NCI-H1105 (cell line): Measurements from ENCODE around the gene ZC3H15.
"Not testable (repeated sequence)": the region's sequence is repeated elsewhere in the genome, so short reads cannot be mapped to it uniquely, and the experiment has no call there.

Experiments used
- DNase-seq: peaks from one replicate; lab custom pipeline; 2025; lab: John Stamatoyannopoulos, UW

The ZC3H15 gene

GRCh38 chr2:186493564-186494085 lies 7.6 kb downstream of the ZC3H15 start:
- DNase-seq = no peak

- DNase-seq = no peak
Observed at GRCh38 chr2:186496401-186496800, 10.3 kb downstream of the ZC3H15 start.

GRCh38 chr2:186497928-186498327 lies 11.9 kb downstream of the ZC3H15 start:
- DNase-seq = no peak

DNA sequence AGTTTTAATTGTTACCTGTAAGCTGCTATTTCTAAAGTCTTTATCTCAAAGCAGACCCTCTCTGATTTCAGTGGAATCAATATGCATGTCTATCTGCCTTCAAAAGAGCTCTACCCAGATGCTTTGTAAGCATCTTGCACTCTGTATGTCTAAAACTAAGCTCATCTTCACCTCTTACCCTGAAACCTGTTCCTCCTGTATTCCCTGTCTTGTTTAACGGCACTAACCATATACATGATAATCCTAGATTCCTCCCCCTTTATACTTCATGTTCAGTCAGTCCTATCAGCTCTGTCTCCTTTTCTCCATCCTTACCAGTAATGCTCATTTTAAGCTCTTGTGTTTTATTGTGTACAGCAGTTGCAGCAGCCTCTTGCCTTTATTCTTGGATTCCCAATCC lies 12.8 kb downstream of the ZC3H15 start:
- no peak for DNase-seq

DNA sequence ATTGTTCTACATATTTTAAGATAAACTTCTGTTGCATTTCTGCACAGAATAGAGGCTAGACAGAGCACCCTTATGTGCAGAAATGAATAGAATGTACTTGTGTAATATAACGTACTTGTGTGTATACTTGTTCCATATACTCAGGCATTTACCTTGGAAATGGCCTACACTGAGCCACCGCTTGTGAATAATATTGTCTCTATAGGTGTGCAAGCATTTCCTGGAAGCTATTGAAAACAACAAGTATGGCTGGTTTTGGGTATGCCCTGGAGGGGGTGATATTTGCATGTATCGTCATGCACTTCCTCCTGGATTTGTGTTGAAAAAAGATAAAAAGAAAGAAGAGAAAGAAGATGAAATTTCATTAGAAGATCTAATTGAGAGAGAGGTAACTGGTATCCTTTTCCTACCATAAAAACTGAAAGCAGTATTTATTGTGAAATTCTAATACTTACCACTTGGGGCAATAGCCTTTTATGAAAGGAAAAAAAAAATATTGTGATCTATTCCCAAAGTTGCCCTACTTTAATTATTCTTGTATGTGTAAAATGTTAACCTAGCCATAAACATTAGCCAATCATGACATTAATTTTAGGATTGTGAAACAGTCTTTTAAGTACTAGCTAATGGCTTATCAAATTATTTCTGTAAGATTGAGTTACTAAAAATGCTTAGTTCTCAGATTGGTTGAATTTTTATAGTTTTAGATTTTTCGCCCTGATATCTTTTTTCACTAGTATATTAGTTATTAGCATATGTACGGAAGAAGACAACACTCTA lies 18.0 kb downstream of the ZC3H15 start:
- peak; percentile 35 for DNase-seq

DNA sequence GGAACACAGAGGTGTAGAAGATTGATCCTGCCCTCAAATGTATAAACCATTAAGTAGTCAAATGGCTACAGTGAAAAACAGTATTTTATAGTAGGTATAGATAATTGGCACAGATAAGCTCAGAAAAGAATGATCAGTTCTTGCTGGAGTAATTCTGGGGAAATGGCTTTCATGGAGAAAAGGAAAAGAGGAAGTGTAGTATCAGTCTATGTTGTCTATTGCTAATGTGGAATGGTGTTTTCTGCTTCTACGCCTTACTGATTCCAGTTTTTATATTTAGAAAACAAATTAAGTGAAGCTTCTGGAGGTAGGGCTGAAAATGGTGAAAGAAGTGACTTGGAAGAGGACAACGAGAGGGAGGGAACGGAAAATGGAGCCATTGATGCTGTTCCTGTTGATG lies 22.2 kb downstream of the ZC3H15 start:
- DNase-seq = no peak

GRCh38 chr2:186515376-186515775 lies 29.3 kb downstream of the ZC3H15 start:
- no peak for DNase-seq

DNA sequence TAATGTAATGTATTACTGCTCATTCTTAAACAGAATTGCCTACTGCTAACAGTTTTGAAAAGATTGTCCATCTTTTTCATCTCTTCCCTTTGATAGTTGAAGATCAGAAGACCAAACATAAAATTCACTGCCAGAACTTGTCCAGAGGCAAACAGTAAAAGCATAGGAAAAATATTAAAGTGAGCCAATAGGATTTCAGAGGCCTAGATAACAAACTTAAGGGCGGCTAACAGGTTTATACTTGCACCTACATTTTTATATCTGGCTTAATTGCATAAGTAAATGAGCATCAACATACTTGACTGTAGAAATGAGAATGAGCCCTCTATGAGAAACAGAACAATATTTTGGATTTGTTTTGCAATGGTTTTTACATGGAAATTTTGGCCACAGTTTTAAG lies 30.3 kb downstream of the ZC3H15 start:
- no peak for DNase-seq

- no peak for DNase-seq
Observed at GRCh38 chr2:186517090-186517489, 31.0 kb downstream of the ZC3H15 start.

DNA sequence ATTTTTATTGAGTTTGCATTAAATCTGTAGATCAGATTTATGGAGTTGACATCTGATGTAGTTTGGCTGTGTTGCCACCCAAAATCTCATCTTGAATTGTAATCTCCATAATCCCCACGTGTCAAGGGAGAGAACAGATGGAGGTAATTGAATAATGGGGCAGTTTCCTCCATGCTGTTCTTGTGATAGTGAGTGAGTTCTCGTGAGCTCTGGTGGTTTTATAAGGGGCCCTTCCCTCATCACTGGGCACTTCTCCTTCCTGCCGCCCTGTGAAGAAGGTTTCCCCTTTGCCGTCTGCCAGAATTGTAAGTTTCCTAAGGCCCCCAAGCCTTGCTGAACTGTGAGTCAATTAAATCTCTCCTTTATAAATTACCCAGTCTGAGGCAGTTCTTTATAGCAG lies 32.2 kb downstream of the ZC3H15 start:
- no peak for DNase-seq

DNA sequence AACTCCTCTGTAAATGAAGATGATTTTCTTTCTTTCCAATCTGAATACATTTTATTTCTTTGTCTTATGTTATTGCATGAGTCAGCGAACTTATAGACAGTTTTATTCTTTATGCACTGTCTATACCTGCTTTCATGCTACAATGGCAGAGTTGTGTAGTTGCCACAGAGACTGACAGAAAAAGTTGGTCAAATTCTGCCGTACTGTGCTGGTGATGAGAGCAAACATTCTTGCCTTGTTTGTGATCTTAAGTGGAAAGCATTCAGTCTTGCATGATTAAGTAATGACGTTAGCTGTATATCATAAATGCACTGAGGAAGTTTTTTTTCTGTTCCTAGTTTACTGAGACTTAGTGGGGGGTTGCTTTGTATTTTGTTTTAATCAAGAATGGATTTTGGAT lies 32.9 kb downstream of the ZC3H15 start:
- no peak for DNase-seq

DNA sequence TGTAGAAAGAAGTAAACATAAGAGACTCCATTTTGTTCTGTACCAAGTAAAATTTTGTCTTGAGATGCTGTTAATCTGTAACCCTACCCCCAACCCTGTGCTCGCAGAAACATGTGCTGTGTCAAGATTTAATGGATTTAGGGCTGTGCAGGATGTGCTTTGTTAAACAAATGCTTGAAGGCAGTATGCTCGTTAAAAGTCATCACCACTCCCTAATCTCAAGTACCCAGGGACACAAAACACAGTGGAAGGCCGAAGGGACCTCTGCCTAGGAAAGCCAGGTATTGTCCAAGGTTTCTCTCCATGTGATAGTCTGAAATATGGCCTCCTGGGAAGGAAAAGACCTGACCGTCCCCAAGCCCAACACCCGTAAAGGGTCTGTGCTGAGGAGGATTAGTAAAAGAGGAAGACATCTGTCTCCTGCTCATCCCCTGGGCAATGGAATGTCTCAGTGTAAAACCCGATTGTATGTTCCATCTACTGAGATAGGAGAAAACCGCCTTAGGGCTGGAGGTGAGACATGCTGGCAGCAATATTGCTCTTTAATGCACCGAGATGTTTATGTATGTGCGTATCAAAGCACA lies 35.6 kb downstream of the ZC3H15 start:
- DNase-seq = not testable (repeated sequence)

DNA sequence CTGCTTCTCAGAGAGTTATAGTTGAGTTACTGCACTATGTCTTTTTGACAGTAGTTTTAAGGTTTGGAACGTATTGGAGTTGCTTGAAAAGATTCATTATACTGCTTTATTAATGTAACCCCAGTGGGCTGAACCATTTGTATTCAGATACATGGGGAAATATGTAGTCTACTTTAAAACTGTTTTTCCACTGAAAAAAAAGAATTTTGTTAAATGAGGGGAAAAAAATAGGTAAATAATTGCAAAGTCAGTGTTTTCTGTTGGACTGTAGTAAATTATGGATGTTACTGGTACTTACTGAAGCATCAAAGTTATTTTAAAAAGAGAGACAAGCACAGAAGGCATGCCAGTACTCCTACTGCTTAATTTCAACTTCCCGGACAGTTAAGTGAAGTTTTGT lies 36.4 kb downstream of the ZC3H15 start:
- no peak for DNase-seq

- DNase-seq = no peak
Observed at GRCh38 chr2:186523791-186524190, 37.7 kb downstream of the ZC3H15 start.

DNA sequence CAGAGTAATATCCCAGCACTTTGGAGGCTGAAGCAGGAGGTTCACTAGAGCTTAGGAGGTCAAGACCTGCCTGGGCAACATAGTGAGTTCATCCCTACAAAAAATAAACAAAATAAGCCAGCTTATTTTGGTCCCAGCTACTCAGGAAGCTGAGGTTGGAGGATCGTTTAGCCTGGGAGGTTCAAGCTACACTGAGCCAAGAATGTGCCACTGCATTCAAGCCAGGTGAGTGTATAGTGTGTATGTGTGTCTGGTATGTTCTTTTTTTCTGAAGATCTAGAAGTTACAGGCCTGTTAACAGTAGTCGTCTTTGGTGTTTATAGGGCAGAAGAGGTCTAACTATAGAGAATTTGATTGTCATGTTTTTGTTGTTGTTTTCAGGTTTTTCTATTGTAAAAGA lies 40.2 kb downstream of the ZC3H15 start:
- no peak for DNase-seq

- no peak for DNase-seq
Observed at GRCh38 chr2:186530314-186530713, 44.3 kb downstream of the ZC3H15 start.

DNA sequence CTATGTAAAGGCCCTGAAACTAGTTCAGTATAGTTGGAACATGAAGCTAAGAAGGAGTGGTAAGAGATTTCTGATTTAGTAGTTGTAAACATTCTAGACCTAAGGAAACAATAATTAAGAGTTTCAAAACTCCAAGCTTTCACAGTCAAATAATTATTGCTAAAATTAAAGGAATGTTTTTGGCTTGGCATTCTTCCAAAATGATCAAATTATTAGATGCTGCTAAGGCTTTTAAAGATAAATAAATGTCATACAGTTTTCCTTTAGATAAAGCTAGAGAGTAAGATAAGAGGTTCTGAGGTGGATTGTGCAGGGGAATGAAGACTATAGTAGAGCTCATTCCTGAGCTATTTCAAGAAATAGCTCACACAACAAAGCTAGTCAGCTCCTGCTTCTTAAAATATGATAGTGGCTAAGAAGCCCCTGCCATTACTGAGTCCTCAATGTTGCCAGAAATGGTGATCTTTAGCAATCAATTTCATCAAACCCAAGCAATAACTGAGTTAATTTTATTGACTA lies 45.3 kb downstream of the ZC3H15 start:
- no peak for DNase-seq

- DNase-seq = no peak
Observed at GRCh38 chr2:186532891-186533290, 46.8 kb downstream of the ZC3H15 start.

- no peak for DNase-seq
Observed at GRCh38 chr2:186533717-186534116, 47.7 kb downstream of the ZC3H15 start.

GRCh38 chr2:186534406-186534805 lies 48.3 kb downstream of the ZC3H15 start:
- DNase-seq = no peak

- DNase-seq = no peak
Observed at GRCh38 chr2:186535861-186536260, 49.8 kb downstream of the ZC3H15 start.

GRCh38 chr2:186537019-186537418 lies 51.0 kb downstream of the ZC3H15 start:
- no peak for DNase-seq

DNA sequence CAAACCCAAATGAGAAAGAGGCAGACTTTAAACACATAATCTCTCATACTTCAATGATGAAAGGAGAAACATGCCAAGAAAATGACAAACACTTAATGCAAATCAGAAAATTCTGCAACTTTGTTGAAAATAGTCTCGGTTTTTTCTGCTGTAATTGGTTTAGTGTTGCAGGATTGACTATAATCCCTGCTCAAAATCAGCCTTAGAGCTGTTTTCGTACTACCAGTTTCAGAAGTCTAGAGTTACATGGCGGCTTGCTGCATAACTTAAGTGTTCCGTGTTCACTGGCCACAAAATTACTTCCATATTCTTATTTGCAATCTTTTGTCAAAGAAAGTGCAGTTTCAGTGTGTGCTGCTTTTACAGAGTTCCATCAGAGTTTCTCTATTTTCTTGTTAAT lies 54.9 kb downstream of the ZC3H15 start:
- DNase-seq = no peak
